Urothelium cell line (cell line): ENCODE measurements around the gene COL4A4.

Experiments
- DNase-seq: peaks from one replicate; pipeline ENCODE4 v3.0.0; 2011; ENCODE audit warnings: low spot score, mixed read lengths
- FAIRE-seq: peaks from 2 replicates; lab custom pipeline; 2011; peaks lifted over from hg19 to GRCh38; lab: Jason Lieb, UNC

Gene COL4A4

DNA sequence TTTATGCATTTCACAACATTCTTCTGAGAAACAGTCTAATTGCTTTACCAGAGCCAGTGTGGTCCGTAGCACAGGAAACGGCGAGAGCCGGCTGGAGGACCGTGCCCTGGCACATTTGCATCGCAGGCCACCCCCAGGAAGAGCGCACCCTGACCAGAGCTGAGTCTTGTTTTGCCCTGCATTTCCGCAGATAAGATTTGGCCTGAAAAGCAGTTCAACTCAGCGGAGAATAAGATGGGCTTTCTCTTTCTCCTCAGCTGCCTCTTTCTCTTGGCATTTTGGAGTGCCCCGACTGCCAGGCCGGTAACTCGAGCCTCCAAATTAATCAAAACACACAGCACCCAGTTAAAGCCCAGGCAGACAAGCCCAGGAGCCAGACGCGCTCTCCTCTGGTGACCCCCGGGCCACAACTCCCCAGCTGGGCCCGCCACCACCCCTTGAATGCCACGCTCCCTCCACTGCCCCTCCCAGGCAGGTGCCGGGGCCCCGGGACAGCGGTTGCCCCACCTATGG is 464 bp downstream of the COL4A4 start:
- no peak for FAIRE-seq

DNA sequence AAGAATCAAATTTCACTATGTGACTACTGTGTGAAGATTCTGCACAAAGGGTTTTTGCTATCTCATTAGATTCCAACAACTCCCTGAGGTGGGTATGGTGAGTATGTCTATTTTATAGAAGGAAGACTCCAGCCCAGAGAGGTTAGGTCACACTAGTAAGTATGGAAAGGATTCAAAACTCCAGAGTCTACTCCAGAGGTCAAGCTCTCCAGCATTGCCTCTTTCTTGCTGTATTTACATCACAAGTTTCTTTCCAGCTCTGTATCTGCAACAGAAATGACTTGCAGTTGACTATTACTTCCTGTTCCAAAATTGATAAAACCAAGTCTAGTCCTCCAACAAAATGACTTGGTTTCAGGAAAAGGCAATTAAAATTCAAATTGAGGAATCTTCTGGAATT is 2.1 kb downstream of the COL4A4 start:
- no peak for FAIRE-seq

More for the DNA sequence above, 464 bp downstream of the COL4A4 start:
- DNase-seq, result peak; percentile 38

DNA sequence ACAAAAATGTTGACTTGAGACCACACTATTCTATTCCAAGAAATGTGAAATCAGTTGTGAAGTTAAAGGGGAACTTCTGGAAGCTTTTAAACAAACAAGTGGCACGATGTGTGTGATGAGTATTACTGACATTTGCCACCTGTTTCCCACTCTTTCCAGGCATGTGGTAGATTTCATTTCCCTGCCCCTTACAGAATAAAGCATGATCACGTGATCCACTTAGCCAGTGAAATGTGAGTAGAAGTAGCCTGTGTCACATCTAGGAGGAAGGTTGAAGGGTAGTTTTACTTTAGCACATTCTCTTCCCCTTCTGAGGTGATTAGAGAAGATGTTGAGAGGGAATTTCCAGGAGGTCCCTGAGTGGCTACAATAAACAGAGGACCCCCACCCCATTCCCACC is 3.8 kb downstream of the COL4A4 start:
- no peak for DNase-seq
- peak; percentile 13 for FAIRE-seq

More for the DNA sequence above, 2.1 kb downstream of the COL4A4 start:
- DNase-seq, result no peak

DNA sequence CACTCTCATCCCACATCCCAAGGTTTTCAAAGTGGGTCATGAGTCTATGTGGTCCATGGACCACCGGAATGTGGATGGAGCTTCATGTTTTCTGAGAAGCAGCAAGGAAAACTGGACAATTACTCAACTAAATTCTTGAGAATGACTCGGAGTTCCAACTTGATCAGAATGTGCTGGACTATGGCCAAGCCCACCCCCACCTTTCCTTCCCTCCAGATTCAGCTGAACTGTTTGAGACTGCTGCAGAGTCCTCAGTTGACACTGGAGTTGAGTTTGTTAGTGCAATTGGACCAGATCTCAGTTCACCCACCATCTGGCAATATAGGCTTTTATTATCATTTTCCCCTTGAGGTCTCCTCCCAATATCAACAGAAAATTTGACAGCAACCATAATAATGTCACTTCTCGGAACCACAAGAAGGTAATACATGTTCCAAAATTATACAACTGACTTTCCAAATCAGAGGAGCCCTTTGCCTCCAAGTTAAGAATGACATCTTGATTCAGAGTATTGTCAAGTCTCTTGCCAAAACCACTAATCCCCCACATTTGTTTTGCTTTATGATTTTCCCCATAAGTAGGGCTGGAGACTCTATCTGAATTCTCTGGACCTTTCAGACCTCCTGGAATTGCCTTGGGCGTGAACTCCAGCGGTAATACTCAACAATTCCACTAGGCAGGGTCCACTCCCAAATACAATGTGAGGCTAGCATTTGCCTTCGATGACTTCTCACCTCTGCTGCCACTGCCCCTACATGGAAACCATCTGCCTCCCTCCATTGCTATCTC is 8.8 kb downstream of the COL4A4 start:
- FAIRE-seq (no peak), DNase-seq (peak; percentile 42)

DNA sequence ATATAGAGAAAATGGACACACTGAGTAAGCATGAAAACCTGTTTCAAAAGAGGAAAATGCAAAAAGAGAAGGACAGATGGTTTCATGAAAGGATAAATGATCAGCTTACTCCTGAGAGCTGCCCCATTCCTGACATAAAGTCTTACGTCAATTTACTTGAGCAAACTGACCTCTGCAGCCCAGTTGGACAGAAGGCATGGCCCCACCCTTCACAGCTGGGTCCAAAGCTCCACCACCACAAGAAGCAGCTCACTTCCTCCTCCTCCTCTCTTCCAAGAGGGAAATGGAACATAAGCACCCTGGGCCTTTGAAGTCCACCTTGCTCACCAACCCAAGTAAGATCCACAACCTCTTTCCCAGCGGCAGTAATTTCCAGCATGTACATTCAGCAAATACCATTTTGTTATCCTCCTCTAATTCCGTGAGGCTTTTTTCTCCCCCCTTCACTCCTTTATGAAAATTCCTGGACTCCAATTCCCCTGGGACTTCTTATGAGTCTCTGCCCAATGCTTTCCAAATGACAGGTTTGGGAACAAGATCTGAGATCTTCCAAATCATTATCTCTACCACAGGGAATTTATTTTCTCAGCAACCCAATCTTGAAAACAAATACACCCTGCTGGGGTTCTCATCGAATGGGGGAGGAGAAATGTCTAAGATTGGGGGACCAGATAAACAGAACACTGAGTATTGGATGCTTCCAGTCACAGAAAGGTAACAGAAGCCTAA is 10.1 kb downstream of the COL4A4 start:
- no peak for FAIRE-seq
- no peak for DNase-seq

DNA sequence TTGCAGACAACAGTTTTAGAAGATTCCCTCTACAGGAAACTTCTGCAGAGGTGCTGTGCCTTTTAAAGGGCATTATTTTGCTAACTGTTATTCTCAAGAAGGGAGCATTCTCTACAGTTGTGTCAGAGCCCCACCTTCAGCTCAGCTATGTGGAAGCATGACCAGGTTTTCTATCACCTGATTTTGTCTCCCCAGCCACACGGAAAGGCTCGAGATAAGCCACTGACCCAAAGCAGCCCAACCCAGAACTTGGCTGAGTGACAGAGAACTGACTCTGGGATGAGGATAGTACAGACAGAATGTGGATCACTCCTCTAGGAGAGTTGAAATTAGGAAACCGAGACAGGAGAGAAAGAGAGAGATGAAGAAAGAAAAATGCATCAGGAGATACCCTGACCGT is 10.7 kb downstream of the COL4A4 start:
- no peak for DNase-seq

DNA sequence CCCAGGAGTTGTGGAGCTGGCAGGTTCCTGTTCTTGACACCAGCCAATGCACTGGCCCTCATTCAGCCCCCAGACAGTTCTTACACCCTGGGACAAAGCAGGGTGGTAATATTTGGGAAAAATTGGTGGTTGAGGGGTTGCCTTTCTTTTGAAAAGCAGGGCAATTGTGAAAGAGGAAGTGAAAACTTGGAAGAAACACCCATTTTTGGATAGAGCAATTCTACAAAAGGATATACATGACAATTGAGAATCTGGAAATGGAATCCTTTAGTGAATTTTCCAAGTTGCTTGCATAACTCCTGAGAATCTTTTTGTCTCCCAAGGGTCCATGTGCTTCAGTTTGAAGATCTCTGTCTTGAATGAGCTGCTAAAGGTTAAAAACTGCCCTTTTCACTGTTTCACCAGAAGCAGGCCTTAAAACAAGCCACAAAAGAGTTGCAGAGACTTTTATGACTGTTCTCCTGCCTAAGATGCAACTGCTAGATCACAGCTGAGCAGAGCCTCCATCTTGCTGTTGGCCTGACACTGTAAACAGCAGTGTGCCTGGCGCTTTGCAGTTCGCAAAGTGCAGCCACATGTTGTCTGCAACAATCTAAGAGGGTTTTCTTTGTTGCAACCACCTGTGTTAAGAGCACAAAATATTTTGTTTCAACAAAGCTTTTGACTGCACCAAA is 11.8 kb downstream of the COL4A4 start:
- DNase-seq (no peak), FAIRE-seq (no peak)

More for the DNA sequence above, 10.7 kb downstream of the COL4A4 start:
- no peak for FAIRE-seq

DNA sequence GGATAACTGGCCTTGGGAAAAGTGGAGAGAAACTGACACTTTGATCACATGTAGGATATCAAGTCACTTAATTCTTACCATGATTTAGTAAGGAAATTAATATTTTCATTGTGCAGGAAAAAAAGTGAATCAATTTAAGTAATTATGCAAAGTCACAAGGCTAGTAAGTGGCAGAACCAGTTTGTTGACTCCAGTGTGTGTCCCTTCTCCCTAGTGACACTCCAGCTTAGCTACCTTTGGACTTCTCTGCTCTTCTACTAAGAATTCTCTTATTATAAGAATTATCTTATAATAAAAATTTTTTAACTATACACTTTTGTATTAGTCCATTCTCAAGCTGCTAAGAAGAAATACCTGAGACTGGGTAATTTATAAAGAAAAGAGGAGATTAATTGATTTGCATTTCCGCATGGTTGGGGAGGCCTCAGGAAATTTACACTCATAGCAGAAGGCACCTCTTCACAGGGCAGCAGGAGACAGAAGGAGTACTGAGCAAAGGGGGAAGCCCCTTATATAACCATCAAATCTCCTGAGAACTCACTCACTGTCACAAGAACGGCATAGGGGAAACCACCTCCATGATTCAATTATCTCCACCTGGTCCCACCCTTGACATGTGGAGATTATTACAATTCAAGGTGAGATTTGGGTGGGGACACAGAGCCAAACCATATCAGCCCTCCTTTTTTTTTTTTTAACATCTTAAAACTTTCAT is 13.6 kb downstream of the COL4A4 start:
- FAIRE-seq (no peak), DNase-seq (no peak)

DNA sequence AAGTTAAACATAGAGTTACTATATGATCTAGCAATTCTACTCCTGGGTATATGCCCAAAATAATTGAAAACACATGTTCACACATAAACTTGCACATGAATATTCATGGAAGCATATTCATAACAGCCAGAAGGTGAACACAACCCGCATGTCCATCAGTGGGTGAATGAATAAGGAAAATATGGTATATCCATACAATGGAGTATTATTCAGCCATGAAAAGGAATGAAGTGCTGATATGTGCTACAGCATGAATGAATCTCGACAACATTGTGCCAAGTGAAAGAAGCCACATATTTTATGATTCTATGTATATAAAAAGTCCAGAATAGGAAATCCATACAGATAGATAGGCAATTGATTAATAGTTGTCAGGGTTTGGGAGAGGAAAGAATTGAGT is 15.9 kb downstream of the COL4A4 start:
- FAIRE-seq (no peak), DNase-seq (no peak)

DNA sequence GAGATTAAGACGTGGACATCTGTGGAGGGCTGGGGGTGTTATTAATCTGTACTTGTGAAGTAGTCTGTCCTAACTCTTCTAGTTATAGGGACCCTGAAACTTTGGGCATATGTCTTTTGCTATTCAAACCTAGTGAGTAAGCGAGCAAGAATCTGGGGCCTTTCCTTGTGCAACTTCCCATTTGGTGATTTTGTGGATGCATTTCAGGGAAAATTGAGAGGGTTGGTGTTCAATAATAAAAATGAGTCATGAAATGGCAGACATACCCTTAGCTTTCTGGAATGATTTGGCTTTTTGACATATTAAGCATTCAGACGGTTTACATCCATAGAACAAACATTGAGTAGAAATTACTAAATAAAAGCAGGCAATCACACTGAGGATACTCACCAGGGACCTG is 17.0 kb downstream of the COL4A4 start:
- no peak for DNase-seq
- no peak for FAIRE-seq

DNA sequence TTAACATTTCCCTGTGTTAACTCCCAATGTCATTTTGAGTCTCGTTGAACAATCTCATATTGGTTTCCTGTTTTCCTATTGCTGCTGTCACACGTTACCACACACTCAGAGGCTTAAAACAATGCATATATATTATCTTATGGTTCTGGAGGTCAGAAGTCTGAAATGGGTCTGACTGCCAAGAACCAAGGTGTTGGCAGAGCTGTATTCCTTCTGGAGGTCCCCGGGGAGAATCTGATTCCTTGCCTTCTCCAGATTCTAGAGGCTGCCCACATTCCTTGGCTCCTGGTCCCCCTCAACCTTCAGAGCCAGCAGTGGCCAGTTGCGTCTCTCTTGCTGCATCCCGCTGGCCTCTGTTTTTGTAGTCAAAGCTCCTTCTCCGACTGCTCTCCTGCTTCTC is 17.5 kb downstream of the COL4A4 start:
- DNase-seq, result no peak
- FAIRE-seq, result no peak

DNA sequence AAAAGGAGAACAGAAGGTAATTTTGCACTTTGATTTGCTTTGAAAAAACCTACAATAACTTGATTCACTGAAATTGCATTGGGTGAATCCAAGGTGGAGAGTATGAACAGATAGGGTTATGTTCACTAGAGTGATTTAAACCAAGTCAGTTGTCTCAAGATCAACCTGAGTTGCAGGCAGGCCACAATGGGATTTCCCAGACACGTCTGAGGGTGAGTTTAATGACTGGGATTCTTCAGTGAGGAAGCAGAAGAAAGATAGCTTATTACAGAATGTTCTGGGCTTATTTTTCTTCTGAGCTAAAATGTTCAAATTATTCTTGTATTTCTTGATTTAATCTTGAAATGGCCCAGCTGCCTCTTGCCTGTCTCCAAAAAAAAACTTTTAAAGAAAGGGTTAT is 20.1 kb downstream of the COL4A4 start:
- no peak for FAIRE-seq
- no peak for DNase-seq

DNA sequence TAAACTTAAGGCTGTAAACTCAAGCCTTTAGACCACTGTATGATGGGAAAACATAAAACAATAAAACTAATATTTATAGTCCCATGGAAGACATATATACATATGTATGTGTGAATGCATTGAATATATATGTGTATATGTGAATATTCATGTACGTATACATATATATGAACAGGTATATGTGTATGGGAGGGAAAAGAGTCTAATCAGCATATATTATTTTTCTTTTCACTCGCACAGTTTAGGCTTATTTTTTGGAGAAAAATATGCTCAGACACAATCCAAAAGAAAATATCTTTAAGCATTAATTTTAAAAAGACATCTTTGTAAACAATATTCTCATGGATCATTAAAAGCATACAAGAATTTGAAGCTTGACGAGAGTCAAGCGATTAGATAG is 22.7 kb downstream of the COL4A4 start:
- no peak for DNase-seq
- no peak for FAIRE-seq

DNA sequence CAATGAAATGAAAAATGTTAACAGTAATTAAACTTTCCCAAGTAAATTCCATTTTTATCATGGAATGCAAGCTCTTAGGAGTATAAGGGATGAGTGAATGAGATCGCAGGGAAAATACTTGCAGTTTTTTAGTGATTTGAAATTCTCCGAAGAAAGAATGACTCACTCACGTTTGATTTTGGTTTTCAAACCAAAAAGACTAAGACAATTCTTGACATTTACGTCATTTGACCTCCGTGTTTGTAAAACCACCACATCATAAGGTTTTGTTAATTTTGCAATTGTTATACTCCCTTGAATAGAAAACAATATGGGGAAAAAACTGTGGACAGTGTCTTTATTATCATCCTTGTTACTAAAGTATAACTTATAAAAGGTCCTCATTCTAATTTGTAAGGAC is 29.4 kb downstream of the COL4A4 start:
- DNase-seq, result no peak
- no peak for FAIRE-seq

DNA sequence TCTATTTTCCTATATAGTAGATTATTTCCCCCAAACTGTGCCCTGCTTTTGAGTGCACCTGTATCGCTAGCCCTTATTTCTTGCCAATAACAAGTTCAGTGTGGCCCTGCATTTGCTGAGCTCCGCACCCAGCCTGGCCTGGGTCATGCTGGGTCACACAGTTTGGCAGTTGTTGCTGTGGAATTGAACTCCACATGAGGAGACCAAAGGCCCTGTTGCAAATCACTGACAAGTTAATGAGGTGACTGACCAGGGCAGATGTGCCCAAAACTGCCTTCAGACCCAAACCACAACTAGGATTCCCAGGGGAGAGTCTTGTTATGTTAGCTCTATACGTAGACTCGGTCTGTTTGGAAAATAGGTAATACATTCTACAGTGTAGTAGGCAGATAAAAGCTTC is 31.0 kb downstream of the COL4A4 start:
- FAIRE-seq (no peak), DNase-seq (no peak)

DNA sequence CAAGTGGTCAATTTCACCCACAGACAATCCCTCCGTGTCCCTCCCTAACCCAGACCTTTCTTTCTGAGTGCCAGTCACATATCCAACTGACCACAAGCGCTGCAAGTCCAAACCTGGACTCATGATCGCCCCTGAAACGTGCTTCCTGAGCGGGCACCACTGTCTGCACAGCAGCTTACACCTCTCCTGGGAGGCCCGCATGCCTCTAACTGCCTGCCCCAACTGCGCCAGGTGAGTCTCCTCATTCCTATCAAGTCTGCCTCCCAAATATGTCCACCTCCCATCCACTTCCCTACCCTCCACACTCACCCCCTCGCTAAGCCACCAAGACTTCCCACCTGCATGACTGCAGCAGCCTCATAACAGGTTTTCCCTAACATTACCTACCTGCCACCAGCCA is 33.4 kb downstream of the COL4A4 start:
- DNase-seq, result no peak
- no peak for FAIRE-seq

DNA sequence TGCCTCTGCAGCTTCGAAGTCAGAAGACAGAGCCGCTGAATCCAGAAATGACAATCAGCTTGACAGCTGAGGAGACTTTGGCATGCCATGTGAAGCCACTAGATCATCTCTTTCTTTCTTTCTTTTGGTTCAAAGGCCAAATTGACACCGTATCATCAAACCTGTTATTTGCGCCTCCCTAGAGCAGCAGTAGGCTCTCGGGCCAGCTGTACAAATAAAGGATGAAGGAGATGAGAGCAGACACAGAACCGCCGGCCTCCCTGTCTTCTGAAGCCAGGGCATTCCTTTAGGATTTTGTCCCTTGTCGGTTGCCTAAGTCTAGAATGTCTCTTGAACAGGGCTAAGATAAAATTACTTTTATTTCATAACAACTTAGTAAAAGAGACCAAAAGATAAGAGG is 36.8 kb downstream of the COL4A4 start:
- FAIRE-seq (no peak), DNase-seq (no peak)

DNA sequence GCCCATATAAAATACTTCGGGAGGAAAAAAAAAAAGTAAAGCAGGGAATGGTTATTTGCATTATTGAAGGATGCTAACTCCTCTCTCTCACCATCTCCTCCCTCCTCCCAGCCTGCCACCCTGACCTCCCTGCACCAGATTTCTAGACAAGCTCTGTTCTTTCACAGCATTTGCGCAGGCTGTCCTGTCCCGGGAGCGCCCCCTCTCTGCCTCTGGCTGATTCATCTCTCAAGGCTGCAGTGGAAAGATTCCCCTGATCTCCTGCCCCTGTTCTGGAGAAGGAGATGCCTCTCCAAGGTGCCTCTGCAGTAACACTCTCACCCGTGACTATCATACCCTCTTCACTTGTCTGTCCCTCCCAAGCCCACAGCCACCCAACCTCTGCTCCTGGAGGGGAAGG is 38.5 kb downstream of the COL4A4 start:
- FAIRE-seq (no peak), DNase-seq (peak; percentile 18)

DNA sequence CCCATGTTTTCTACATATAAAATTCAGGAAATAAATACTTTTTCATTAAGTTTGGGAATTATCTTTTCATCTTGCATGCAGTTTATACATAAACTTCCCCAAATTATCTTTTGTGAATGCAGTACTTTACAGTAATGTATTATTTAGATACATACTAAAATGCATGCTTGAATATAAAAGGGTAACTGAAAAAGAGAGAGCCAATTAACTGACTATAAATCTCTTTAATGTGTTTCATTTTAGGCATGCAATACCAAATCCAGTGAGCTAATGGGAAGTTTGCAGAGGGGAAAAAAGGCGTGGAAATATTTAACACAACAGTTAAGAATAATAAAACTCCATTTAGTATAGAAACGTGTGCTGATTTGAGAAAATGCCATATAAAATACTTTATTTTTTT is 39.2 kb downstream of the COL4A4 start:
- no peak for FAIRE-seq
- no peak for DNase-seq

DNA sequence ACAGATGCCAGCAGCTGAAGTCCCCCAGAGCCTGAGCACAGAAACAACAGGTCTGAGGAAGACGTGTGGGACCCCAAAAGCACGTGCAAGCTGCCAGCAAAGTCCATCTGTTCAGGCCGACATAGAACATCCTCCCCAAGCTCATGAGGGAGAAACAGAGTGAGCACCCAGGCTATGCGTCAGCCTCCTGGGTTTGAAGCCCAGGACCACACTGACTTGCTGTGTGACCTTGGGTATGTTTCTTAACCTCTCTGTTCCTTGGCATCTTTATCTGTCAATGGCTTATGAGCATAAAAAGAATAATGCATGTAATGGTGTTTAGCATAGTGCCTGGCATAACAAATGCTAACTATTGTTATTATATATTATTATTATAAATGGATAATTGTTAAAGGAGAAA is 40.3 kb downstream of the COL4A4 start:
- DNase-seq (no peak), FAIRE-seq (no peak)

DNA sequence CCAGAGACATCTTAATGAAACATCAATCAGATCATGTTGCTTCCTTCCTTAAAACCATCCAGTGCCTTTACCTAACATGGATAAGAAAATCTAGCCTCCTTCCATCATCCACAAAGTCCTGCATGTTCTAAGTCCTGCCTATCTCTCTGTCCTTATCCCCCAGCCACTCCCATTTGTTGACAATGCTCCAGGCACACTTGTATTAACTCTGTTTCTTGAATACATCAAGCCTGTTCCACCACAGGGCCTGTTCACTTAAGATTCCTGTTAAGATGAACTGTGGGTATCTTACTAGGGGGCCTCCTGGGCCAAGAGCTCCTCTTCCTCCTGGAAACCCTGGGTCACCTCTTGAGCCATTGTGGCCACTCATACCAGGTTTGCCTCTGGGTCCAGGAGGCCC is 45.7 kb downstream of the COL4A4 start:
- FAIRE-seq (no peak), DNase-seq (no peak)
